ENCODE data around the gene CLTA.
"Not testable (repeated sequence)": the region's sequence is repeated elsewhere in the genome, so short reads cannot be mapped to it uniquely, and the experiment has no call there.

Gene CLTA

DNA sequence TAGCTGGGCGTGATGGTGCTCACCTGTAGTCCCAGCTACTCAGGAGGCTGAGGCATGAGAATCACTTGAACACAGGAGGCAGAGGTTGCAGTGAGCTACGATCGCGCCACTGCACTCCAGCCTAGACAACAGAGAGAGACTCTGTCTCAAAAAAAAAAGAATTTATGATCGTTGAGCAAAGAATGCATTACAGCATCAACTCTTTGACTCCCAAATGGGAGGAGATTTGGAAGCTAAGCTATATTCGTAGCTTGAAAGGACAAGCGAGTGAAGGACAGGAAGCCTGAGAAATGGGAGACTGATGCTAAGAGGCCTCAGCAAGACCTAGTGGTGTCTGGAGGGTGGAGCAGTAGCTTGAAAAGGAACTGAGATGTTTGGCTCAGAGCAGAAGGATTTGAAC is 31.8 kb upstream of the CLTA start:
- H3K4me3 ChIP-seq (ENCODE audit: low read depth, low read length), result no peak overlapping the region
- DNase-seq (ENCODE audit: low read depth), result no peak
- TF ChIP-seq, protein P1, sequence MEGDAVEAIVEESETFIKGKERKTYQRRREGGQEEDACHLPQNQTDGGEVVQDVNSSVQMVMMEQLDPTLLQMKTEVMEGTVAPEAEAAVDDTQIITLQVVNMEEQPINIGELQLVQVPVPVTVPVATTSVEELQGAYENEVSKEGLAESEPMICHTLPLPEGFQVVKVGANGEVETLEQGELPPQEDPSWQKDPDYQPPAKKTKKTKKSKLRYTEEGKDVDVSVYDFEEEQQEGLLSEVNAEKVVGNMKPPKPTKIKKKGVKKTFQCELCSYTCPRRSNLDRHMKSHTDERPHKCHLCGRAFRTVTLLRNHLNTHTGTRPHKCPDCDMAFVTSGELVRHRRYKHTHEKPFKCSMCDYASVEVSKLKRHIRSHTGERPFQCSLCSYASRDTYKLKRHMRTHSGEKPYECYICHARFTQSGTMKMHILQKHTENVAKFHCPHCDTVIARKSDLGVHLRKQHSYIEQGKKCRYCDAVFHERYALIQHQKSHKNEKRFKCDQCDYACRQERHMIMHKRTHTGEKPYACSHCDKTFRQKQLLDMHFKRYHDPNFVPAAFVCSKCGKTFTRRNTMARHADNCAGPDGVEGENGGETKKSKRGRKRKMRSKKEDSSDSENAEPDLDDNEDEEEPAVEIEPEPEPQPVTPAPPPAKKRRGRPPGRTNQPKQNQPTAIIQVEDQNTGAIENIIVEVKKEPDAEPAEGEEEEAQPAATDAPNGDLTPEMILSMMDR (IDR thresholded peaks at IDR 0.05; ENCODE audit: low read depth, low read length, missing control alignments), result no peak

DNA sequence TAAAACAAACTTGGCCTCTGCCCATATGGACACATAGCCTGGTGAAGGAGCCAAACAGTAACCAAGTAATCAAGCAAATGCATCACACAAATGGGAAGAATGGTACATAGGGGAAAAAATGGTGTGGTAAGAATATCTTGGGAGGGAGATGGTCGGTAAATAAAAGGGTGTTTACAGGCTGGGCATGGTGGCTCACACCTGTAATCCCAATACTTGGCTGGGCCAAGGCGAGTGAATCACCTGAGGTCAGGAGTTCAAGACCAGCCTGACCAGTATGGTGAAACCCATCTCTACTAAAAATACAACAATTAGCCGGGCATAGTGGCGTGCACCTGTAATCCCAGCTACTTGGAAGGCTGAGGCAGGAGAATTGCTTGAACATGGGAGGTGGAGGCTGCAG is 31.2 kb upstream of the CLTA start:
- H3K4me3 ChIP-seq (ENCODE audit: low read depth, low read length); DNase-seq (ENCODE audit: low read depth): not testable (repeated sequence)

DNA sequence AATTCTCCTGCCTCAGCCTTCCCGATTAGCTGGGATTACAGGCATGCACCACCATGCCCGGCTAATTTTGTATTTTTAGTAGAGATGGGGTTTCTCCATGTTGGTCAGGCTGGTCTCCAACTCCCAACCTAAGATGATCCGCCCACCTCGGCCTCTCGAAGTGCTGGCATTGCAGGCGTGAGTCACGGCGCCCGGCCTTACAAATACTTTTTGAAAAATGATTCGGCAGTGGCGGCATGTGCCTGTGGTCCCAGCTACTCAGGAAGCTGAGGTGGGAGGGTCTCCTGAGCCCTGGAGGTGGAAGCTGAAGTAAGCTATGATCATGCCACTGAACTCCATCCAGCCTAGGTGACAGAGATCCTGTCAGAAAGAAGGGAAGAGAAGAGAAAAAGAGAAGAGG is 30.6 kb upstream of the CLTA start:
- not testable (repeated sequence) for DNase-seq (ENCODE audit: low read depth); H3K4me3 ChIP-seq (ENCODE audit: low read depth, low read length)

DNA sequence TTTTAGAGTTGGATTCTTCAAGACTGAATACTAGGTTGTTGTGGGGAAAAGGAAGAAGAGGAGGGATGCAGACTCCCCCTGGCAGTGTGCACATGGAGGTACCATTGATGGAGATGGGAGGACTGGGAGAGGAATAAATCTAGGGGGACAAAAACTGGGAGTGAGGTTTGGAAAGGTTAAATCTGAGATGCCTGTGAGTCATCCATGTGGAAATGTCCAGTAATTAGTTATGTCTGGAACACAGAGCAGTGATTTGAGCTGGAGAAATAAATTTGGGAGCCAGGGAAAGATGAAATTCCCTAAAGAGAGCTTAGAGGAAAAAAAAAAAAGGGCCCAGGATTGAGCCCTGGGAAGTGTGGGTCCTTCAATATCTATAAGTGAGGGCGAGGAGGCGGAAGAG is 29.5 kb upstream of the CLTA start:
- no peak for DNase-seq (ENCODE audit: low read depth)
- H3K4me3 ChIP-seq (ENCODE audit: low read depth, low read length), result no peak overlapping the region
- TF ChIP-seq, protein P1 (IDR thresholded peaks at IDR 0.05; ENCODE audit: low read depth, low read length, missing control alignments), result no peak

DNA sequence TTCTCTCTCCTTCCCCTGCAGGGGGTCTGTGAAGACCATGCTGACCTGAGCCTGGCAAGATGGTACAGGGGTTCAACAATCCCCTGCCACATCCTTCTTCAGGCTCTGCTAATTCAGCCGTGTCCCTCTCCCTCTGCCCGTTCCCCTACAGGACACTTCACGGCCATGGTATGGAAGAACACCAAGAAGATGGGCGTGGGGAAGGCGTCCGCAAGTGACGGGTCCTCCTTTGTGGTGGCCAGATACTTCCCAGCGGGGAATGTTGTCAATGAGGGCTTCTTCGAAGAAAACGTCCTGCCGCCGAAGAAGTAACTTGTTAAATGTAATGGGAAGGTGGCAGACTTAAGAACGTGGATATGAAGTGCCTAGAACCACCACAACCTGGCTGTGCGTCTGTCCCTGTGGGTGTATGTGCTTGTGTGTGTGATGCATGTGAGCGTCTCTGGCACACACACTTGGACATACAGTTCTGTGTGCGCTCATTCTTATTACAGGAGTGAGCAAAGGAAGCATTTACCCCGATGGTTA is 28.4 kb upstream of the CLTA start:
- no peak for DNase-seq (ENCODE audit: low read depth)
- TF ChIP-seq, protein P1 (IDR thresholded peaks at IDR 0.05; ENCODE audit: low read depth, low read length, missing control alignments), result no peak
- H3K4me3 ChIP-seq (ENCODE audit: low read depth, low read length), result no peak overlapping the region

DNA sequence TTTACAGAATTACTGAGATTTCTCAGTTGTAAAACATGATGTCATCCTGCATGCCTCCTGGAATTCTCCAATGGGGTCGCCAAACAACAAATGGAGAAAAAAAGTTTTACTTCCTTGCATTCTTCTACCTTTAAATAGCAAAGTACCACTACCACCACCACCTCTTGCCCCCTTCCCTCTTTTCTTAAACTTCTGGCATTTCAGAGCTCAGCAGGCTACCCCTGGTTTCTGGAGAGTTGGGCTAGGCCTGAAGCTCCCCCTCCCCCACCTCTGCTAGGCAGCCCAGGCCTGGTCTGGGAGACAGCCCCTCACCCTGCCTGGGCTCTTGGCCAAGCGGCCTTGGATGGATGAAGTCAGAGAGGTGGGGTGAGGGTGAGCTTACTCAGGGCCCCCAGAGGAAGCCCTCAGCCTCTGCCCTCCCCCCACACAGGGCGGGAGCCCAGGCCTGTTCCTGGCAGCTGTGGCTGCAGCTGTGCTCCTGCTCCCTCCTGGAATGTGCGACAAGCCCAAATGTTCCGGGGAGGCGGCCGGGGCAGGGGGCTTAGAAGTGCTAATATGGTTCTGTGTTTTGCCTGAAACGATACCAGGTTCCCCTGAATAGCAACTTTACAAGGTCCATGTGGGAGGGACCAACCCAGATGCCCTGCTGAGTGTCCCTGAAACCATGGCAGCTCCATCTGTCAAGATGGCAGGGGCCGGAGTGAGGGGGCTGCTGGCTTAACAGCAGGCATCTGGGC is 27.5 kb upstream of the CLTA start:
- TF ChIP-seq, protein P1 (IDR thresholded peaks at IDR 0.05; ENCODE audit: low read depth, low read length, missing control alignments), result no peak
- H3K4me3 ChIP-seq (ENCODE audit: low read depth, low read length), result no peak overlapping the region
- DNase-seq (ENCODE audit: low read depth), result no peak

DNA sequence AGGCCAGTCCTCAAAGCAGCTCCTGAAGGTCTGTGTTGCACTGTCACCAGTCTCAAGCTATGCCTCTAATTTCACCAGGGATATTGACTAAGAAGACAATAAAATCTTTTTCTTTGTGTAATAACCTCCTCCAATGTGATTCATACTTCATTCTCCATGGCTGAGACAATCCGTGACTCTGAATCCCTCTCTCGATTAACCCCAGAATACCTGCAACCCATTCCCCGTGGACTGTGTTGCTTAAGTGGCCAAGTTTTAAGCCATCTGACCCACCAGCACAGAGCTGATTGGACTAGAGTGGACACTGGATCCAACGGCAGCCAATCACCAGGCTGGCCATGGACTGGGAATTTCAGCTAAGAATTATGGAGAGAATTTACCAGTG is 26.9 kb upstream of the CLTA start:
- no peak for DNase-seq (ENCODE audit: low read depth)
- TF ChIP-seq, protein P1 (IDR thresholded peaks at IDR 0.05; ENCODE audit: low read depth, low read length, missing control alignments), result no peak
- H3K4me3 ChIP-seq (ENCODE audit: low read depth, low read length), result no peak overlapping the region

DNA sequence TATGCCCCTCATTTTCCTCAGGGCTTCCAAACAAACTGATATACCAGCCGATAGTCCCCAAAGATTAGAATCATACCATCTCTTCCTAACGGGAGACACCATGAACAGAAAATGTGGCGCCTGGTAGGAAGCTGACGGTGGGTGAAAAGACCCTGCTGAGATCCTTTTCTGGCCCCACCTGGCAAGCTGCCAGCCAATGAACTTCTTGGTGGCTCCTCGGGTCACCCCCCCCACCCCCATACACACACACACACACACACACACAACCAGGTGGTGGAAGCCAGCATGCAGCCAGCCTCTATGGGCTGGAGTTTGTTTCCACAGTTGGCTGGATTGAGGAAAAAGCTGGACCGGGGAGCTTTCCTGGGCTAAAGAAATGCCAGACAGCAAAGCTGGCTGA is 26.3 kb upstream of the CLTA start:
- no peak for DNase-seq (ENCODE audit: low read depth)
- no peak overlapping the region for H3K4me3 ChIP-seq (ENCODE audit: low read depth, low read length)
- TF ChIP-seq, protein P1 (IDR thresholded peaks at IDR 0.05; ENCODE audit: low read depth, low read length, missing control alignments), result no peak

Data from GM12864 (cell line).